Activated CD4-positive, alpha-beta T cell treated with anti-CD3 and anti-CD28 coated beads, Interleukin-2, amount 50 U/mL, for 24 hours (primary cell): ENCODE results near the gene CAPN9.
"Not testable (repeated sequence)": the region's sequence is repeated elsewhere in the genome, so short reads cannot be mapped to it uniquely, and the experiment has no call there.

Source experiments
- DNase-seq, 2 donors: peaks; one replicate each; pipeline ENCODE4 v3.0.0-alpha.2; 2020; ENCODE audit warnings: low read depth in 1 of 2, low spot score in 1 of 2

CAPN9 gene, protein sequence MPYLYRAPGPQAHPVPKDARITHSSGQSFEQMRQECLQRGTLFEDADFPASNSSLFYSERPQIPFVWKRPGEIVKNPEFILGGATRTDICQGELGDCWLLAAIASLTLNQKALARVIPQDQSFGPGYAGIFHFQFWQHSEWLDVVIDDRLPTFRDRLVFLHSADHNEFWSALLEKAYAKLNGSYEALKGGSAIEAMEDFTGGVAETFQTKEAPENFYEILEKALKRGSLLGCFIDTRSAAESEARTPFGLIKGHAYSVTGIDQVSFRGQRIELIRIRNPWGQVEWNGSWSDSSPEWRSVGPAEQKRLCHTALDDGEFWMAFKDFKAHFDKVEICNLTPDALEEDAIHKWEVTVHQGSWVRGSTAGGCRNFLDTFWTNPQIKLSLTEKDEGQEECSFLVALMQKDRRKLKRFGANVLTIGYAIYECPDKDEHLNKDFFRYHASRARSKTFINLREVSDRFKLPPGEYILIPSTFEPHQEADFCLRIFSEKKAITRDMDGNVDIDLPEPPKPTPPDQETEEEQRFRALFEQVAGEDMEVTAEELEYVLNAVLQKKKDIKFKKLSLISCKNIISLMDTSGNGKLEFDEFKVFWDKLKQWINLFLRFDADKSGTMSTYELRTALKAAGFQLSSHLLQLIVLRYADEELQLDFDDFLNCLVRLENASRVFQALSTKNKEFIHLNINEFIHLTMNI

DNA sequence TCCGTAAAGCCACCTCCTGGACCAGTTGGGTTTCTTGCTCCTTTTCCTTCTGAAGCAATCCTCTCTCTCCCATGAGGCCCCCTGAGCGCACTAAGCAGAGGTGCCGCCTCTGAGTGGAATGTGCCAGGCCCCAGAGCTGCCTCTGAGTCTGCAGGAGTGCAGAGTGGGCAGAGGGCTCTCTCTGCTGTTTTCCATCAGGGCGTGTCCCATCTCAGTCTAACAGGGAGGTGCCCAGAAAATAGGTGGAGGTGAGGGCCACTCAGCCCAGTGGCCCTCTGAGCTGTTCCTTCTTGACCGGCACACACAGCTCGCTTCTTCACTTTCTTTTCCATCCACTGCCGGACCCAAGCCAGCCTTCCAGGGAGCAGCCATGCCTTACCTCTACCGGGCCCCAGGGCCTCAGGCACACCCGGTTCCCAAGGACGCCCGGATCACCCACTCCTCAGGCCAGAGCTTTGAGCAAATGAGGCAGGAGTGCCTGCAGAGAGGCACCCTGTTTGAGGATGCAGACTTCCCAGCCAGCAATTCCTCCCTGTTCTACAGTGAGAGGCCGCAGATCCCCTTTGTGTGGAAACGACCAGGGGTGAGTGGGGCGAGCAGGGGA, at the start of gene CAPN9:
CAPN9 (plus strand) TSS at position 262 of the 604 bp plus-strand sequence; CDS start at position 371, 109 bp downstream.
- no peak for DNase-seq

DNA sequence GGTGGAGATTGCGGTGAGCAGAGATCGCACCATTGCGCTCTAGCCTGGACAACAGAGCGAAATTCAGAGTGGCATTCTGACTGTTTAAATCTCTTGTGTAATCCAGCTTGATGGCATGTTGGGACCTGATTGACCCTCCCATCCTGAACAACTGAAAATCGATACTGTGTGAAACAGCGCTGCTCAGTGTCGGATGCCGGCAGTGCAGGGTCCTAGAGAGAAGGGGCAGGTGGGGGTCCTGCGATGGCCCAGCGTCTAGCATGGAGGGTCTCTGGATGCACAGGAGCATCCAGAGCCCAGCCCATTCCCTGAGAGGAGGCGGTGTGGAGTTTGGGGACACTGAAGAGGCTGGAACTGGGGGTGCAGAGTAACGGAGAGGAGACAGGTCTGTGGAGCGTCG, 49.1 kb upstream of the CAPN9 start:
- DNase-seq: no peak

GRCh38 chr1:230698964-230699363, 48.2 kb upstream of the CAPN9 start:
- not testable (repeated sequence) for DNase-seq

DNA sequence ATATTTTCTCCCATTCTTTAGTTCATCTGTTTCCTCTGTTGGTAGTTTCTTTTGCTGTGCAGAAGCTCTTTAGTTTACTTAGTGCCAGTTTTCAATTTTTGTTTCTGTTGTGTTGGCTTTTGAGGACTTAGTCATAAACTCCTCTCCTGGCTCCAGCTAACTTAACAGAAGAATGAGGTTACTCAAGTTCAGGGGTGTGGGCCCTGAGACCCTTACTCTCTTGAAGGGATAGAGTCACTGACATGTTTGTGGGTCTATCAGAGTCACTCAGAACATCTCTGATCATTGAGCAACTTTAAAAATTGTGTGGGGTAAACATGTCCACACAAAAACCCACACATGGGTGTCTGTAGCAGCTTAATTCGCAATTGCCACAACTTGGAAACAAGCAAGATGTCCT, 47.5 kb upstream of the CAPN9 start:
- no peak for DNase-seq

- DNase-seq: no peak
These were observed 47.1 kb upstream of the CAPN9 start for GRCh38 chr1:230700132-230700531.

DNA sequence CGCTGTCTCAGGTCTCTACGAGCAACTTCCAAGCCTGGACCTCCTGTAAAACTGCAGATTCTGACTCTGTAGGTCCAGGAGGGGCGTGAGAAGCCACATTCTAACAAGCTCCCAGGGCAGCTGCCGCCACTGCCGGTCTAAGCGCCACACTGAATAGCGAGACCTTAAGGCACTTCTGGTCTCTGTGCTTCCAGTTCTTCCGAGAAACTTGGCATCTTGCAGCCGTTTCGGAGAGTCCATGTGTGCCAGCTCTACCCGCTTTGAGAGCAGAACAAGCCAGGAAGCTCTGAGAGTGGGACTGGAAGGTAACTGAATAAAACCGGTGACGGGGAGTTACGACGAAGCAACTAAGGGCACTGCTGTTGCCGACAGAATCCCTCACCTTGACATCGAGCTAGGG, 45.8 kb upstream of the CAPN9 start:
- DNase-seq: no peak

DNA sequence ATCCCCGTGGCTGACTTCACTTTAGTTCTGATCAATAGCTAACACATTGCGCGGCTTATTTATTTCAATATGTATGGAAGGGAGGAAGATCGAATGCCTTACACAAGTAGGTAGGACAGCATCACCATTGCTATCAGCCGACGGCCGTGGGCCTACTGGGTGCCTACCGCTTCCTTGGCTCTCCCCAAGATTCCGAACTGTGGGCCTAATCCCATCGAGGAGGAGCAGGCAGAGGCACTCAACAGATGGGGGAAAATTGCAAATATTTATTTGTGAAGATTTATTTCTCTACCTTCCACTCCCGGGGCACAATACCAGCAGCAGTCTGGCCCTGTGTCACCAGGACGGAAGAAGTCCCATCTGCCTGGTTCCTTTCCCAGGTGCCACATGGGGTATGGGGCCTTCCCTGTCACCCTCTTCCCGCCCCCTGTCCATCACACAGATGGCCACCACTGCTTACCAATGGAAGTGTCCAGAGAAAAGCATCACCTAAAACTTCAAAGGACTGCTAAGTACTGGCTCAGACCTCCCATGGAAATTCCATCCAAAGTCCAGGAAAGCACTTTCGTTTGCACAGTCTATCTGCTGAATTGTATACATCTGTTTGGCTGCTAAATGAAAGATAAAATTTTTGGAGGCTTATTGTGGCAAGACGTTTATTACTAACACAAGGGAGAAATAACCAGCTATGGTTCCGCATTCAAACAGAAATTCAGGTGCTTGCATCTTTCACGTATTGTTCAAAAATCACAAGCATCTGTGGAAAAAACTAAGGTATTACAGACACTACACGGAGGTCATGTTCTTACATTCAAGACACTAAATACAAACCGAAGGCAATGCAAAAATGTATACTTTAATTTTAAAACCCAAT, 45.1 kb upstream of the CAPN9 start:
- DNase-seq: no peak

- no peak for DNase-seq
These were observed 44.1 kb upstream of the CAPN9 start for GRCh38 chr1:230702934-230703678.

GRCh38 chr1:230703679-230704385, 43.4 kb upstream of the CAPN9 start:
- DNase-seq: no peak

GRCh38 chr1:230704830-230705229, 42.4 kb upstream of the CAPN9 start:
- no peak for DNase-seq

- DNase-seq: no peak
These were observed 41.7 kb upstream of the CAPN9 start for GRCh38 chr1:230705289-230706019.

- DNase-seq: no peak
These were observed 41.0 kb upstream of the CAPN9 start for GRCh38 chr1:230706020-230706699.

- DNase-seq: no peak
These were observed 40.1 kb upstream of the CAPN9 start for GRCh38 chr1:230706887-230707731.

GRCh38 chr1:230707732-230708630, 39.2 kb upstream of the CAPN9 start:
- no peak for DNase-seq

DNA sequence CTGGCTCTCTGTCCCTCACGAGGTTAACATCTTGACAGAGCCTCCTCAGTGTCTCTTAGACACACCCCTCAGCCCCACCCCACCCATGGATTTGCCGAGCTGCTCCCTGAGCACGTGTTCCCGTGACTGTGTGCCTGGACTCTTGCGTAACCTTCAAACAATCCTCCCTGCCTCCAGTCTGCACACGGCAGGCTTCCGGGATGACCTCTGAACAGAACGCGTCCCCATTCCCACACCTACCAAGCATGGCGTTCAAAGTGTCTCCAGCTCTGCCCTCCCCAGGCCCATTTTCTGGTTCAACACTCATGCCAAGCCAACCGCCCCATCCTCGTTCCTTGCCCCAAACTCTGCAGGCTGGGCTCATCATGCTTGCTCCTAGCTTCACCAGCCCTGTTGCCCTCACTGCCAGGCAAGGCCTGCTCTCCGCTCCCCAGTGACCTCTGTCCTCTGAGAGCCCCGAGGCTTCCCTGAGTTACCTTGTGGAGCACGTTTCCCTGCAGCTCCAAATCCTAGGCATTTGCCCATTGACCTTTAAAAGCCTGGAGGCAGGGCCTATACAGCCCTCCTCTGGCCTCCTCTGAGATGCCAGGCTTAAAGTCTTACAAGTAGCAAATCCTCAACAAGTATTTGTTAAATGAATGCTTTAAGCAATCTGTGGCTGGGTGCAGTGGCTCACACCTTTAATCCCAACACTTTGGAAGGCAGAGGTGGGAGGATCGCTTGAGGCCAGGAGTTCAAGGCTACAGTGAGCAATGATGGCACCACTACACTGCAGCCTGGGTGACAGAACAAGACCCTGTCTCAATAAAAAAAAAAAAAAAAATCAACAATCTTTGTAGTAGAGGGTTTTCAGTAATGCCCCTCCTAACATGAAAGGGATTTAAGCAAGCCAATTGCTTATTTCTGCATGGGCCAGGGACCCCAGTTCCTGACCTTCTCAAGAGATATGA, 38.3 kb upstream of the CAPN9 start:
- no peak for DNase-seq
